Loucy (cell line): ENCODE data around the gene OVCH1.

Experiments used
- EZH2phosphoT487 ChIP-seq: fragments of 200-600 bp; IDR thresholded peaks from 2 replicates; pipeline ENCODE4 v1.6.1; 2018; ENCODE audit warnings: antibody characterized with exemption, mild to moderate bottlenecking, moderate library complexity, borderline replicate concordance
- TF ChIP-seq, protein P1 (sequence below): fragments of 200-600 bp; sonication (generic); conservative IDR thresholded peaks from 2 replicates; pipeline ENCODE4 v1.5.1; 2014; ENCODE audit warnings: mild to moderate bottlenecking, antibody characterized with exemption, low read length

DNA sequence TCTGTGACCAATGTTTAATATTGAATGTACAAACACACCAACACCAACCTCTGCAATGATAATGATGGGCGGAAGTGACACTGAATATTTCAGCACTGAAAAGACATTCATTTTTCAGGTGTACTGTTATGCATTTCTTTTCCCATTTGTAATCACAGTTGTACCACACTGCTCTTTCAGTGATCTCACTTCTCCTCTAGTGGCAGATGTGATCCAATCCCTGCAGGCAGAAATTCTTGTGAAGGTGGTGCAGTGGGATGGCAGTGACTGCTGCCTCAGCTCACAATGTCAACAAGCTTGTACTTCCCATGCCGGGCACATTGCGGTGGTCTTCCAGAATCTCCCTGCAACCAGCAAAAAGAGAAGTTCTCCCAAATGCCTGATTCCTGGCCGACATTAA lies 93.5 kb downstream of the OVCH1 start:
- TF ChIP-seq, protein P1, sequence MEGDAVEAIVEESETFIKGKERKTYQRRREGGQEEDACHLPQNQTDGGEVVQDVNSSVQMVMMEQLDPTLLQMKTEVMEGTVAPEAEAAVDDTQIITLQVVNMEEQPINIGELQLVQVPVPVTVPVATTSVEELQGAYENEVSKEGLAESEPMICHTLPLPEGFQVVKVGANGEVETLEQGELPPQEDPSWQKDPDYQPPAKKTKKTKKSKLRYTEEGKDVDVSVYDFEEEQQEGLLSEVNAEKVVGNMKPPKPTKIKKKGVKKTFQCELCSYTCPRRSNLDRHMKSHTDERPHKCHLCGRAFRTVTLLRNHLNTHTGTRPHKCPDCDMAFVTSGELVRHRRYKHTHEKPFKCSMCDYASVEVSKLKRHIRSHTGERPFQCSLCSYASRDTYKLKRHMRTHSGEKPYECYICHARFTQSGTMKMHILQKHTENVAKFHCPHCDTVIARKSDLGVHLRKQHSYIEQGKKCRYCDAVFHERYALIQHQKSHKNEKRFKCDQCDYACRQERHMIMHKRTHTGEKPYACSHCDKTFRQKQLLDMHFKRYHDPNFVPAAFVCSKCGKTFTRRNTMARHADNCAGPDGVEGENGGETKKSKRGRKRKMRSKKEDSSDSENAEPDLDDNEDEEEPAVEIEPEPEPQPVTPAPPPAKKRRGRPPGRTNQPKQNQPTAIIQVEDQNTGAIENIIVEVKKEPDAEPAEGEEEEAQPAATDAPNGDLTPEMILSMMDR = no peak
- no peak for TF ChIP-seq EZH2phosphoT487
